Right lobe of liver (tissue), 4 donors: Measurements from ENCODE around the gene GRAMD2A.

Experiments
- POLR2A ChIP-seq: fragments of 450-650 bp; IDR thresholded peaks from one replicate; pipeline ENCODE4 v1.6.1; 2017; ENCODE audit warnings: antibody characterized with exemption, mild to moderate bottlenecking
- TF ChIP-seq, protein P1 (sequence below), 4 donors: fragments of 200-600 bp in 3 of 4; fragments of 450-650 bp in 1 of 4; IDR thresholded peaks; one replicate each; pipeline versions ENCODE4 v1.5.1 to v1.8.0; 2016 to 2022; ENCODE audit warnings: antibody characterized with exemption in 4 of 4, mild to moderate bottlenecking in 2 of 4
- donor health status: DM: no; HTN: no; CAD: no.
- donor health status: DM: no; HTN: no; CAD: no.
- donor health status: DM: no; HTN: yes; CAD: no.

DNA sequence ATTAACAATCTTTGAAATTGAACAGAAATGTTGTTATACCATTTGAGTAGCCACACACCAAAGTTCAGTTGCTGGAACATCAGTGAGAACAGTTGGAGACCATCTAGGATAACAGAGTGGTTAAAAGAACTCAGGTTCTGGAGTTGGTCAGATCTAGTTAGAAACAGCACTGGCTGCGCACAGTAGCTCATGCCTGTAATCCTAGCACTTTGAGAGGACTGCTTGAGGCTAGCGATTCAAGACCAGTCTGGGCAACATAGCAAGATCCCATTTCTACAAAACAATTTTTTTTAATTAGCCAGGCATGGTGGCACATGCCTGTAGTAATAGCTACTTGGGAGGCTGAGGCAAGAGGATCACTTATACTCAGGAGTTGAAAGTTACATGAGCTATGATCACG is 41.0 kb upstream of the GRAMD2A start:
- no peak for TF ChIP-seq POLR2A
- TF ChIP-seq, protein P1, sequence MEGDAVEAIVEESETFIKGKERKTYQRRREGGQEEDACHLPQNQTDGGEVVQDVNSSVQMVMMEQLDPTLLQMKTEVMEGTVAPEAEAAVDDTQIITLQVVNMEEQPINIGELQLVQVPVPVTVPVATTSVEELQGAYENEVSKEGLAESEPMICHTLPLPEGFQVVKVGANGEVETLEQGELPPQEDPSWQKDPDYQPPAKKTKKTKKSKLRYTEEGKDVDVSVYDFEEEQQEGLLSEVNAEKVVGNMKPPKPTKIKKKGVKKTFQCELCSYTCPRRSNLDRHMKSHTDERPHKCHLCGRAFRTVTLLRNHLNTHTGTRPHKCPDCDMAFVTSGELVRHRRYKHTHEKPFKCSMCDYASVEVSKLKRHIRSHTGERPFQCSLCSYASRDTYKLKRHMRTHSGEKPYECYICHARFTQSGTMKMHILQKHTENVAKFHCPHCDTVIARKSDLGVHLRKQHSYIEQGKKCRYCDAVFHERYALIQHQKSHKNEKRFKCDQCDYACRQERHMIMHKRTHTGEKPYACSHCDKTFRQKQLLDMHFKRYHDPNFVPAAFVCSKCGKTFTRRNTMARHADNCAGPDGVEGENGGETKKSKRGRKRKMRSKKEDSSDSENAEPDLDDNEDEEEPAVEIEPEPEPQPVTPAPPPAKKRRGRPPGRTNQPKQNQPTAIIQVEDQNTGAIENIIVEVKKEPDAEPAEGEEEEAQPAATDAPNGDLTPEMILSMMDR (IDR thresholded peaks at IDR 0.05), result no peak
